HG02885 (cell line): ENCODE measurements around the gene IMMP2L.

Source experiments
- ATAC-seq: cut with Tn5 transposase; IDR thresholded peaks from one replicate; pipeline ENCODE4 v1.9.1; 2021; ENCODE audit warnings: mild to moderate bottlenecking; ENCODE audit not compliant: unreplicated experiment, poor library complexity

IMMP2L gene

DNA sequence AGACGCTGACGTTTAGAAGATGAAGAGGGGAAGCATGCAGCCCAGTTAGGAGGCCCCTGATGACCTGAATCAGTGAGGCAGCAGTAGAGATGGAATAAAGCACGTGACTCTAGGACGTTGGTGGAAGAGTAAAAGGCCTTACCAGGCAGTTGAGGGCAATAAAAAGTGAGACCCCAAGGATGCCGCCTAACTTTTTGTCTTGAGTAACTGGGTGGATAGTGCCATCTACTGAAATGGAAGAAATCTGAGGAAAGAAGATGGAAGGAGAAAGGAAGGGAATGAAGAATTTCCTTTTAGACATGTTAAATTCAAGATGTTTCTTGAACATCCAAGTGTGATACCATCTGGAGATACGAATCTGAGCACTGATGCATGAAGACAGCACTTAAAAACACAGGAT lies 691.4 kb downstream of the IMMP2L start:
- ATAC-seq: no peak

DNA sequence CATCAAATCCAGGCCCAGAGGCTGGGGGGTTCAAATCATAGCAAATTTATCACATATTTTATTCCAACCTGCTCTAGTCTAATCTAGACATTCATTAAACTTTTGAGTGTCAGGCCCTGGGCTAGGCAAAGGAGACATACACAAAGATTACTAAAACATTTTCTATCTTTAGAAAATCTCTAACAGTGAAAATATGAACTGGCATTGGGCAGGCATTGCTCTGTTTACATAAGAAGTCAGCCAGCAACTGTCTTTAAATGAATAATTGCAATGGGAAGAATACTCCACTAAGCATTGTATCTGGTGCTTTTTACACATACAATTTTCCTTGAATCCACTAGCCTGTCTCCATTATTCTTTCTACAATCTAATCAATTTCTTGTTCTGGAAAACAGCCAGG lies 693.8 kb downstream of the IMMP2L start:
- ATAC-seq: no peak

GRCh38 chr7:110867771-110868170 lies 694.5 kb downstream of the IMMP2L start:
- no peak for ATAC-seq

DNA sequence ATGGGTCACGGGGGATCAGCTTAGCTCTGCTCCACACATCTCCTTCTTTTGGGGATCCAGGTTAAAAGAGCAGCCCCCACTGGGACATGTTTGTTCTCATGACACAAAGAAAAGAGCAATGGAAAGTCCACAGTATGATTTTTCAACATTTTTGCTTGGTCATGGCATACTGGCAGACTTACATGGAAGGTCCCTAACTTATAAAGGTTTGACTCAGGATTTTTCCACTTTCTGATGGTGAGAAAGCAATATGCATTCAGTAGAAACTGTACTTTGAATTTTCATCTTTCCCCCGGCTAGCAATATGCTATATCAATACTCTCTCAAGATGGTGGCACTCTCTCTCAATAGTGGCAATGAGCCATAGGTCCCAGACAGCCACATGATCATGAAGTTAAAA lies 699.0 kb downstream of the IMMP2L start:
- no peak for ATAC-seq

GRCh38 chr7:110861163-110861562 lies 701.1 kb downstream of the IMMP2L start:
- ATAC-seq: no peak

DNA sequence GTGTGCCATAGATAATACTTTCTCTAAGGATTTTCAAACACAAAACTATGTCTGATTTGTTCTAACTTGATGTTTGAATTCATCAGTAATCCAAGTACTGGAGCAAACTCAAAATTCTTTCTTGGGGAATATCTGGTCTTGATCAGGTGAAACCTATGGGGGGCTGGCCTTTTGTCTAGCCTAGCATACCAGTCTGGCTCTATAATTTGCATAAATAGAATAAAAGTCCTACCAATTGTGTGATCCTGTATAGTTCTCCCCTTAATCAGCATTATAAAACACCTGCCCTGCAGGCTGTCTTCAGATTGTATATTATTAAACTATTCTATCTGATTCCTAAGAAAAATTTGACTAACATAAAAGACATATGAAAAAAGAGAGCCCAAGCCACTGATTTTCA lies 705.2 kb downstream of the IMMP2L start:
- ATAC-seq: no peak

GRCh38 chr7:110856704-110857103 lies 705.6 kb downstream of the IMMP2L start:
- ATAC-seq: no peak

DNA sequence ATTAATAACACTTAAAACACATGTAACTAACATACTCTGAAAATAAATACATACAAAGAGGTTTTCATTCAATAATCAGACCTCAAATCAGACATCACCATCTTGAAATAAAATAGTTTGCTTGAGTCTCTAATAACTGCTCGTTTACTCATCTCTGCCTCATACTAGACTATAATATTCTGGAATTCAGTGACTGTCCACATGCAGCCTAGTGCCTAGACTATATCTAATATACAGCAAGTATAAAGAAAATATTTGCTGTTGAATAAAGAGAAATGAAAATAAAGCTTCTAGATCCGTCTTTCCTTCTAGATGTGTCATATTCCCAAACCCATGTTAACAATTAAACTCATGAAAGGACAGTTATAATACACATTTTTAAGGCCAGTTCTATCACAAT lies 707.6 kb downstream of the IMMP2L start:
- no peak for ATAC-seq

DNA sequence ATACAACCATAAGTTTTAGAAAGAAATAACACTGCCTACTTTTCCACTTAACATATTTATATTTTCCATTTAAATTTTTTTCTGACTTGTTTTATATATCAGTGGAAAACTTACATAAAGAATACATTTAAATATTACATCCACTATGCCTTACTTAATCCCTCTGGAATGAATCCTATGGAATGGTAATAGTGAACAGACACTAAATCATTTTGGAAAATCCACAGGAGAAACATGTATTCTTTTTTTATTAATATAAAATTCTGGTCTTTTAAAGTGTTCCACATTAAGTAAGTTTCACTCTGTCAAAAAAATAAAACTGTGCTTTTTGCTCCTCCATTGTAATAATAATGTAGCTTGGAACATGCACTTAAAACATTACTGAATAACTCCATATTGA lies 708.1 kb downstream of the IMMP2L start:
- no peak for ATAC-seq

GRCh38 chr7:110853263-110853662 lies 709.0 kb downstream of the IMMP2L start:
- no peak for ATAC-seq

GRCh38 chr7:110852156-110852940 lies 709.9 kb downstream of the IMMP2L start:
- ATAC-seq: no peak

- no peak for ATAC-seq
Measured at GRCh38 chr7:110850224-110850623, 712.1 kb downstream of the IMMP2L start.

DNA sequence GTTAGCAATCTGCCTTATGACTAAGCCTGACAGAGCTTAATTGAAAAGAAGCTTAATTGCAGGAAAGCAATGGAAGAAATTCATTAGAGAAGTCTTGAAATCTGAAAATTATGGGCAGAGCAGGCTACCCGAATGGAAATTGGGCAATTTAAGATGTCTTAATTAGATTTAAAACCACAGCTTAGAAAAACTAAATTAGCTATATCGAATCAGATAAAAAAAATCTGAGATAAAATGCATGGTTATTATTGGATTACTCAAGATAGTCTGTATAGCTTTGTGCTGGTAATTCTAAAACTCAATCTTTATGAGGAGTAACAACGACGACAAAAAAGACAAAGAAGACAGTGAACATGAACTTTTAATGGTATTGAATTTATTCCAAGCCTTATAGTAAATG lies 719.5 kb downstream of the IMMP2L start:
- ATAC-seq: no peak

GRCh38 chr7:110841840-110842545 lies 720.3 kb downstream of the IMMP2L start:
- ATAC-seq: no peak

DNA sequence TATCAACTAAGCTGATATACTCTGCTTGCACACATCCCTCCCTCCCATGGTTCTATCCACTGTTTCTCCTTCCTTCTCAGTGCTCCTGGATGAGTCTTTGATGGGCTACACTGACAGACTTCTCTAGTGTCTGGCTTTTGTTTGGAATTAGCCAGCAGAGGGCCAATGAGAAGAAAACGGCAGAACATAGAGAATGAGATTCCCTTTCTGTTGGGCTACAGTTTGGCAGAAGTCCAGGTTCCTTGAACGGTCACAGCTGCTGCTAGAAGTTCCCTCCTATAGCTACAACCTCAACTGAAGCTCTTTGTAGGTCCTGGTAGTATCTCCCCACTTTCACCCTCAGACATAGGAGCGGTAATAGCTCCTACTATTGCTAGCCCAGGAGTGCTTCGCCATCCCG lies 722.4 kb downstream of the IMMP2L start:
- ATAC-seq: no peak

DNA sequence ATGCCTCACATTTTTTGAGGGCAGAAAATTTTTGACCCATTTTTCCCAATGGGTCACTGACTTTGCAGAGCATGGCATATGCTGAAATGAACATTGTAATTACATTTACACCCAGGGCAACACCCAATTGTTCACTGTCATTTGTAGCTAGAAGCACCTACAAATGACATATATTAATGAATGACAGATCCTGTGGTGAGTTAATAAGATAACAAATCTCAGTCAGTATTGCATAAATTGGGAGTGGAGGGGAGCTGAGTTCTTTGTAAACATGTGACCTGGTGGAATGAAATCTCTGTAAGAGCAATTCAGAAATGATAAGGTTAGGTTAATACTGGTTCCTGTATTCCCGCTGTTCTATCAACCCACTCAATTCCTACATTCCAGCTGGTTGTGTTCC lies 726.4 kb downstream of the IMMP2L start:
- no peak for ATAC-seq

DNA sequence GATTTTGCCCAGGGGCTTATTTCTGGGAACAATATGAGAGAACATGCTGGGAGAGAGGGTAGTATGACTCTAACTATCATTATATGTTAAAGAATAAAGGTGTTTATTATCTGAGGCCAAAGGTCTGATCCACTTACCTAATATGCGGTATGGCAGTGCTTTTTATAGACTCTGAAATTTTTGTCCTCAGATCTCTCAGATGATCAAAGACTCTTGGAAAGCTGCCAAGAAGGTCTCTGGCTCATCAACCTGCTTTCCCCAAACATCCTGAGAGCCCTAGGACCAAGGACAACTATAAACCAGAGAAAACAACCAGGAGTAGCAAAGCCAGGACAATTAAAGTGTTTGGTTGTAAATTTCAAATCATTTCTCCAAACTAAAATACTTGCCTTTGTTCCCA lies 727.1 kb downstream of the IMMP2L start:
- no peak for ATAC-seq

- no peak for ATAC-seq
Measured at GRCh38 chr7:110831419-110831818, 730.9 kb downstream of the IMMP2L start.

DNA sequence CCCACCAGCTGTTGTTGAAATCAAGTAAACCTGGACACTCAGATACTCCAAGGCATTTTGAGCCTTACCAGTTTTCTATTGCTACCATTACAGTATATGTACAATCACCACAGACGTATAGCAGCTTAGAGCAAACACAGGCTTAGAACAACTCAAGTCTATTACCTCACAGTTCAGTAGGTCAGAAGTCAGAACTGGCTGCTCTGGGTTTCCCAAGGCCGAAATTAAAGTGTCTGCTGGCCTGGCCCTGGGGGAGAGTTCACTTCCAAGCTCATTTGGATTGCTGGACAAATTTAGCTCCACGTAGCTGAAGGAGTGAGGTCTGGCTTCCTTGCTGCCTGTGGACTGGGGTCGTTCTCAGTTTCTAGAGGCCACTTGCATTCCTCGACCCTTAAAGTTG lies 731.5 kb downstream of the IMMP2L start:
- ATAC-seq: no peak

DNA sequence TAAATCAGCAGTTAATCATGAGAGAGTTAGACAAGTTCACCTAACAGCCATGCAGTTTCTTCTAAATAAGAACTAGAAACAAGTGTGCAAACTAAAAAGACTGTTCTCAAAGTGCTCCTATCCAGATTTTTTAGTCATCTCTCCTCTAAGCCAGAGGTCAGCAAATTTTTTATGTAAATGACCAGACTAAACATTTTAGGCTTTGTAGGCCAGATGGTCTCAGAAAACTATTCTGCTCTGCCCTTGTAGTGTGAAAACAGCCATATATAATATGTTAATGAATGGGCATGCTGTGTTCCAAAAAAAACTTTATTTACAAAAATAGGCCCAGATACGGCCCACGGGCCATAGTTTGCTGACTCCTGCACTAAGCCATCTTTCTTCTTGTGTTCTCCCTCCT lies 734.4 kb downstream of the IMMP2L start:
- ATAC-seq: no peak

- ATAC-seq: no peak
Measured at GRCh38 chr7:110827287-110827855, 734.9 kb downstream of the IMMP2L start.

DNA sequence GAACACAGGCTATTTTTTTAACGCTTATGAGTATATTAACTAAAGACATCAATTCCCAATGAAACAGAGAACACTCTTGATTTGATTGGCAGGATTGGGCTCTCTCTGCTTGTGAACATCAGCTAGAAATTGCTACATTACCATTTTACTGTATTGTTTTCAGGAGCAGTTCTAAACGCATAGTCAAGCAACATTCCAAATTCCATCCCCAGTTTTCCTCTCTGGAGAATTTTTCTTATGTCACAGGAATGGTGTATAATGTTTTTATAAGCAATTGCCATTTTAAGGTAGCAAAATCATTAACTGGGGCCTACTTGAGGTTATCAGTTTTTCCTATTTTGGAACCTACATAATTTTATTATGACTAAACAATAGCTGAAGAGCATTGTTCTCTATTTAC lies 748.3 kb downstream of the IMMP2L start:
- no peak for ATAC-seq
